Uterus (tissue), 4 donors: ENCODE measurements around the gene FANCC. TPM values are rescaled to one million over a fixed set of nuclear protein-coding genes. Genes with fewer than 3 reads are reported as not detected.

ENCODE experiments used
- DNase-seq, 2 donors: peaks; one replicate each; pipeline ENCODE4 v3.0.0-alpha.2; 2019 to 2020
- H3K27ac ChIP-seq, 2 donors: fragments of 200-600 bp; sonication (generic); 1 replicate in 1 of 2; 2 replicates in 1 of 2; pipeline ENCODE4 v1.5.1; 2016 to 2018
- H3K27me3 ChIP-seq, 2 donors: fragments of 200-600 bp; sonication (generic); one replicate each; pipeline ENCODE4 v1.5.1; 2018 to 2019; ENCODE audit warnings: control low read depth in 1 of 2
- H3K36me3 ChIP-seq, 2 donors: fragments of 200-600 bp; sonication (generic); one replicate each; pipeline ENCODE4 v1.5.1; 2019; ENCODE audit warnings: control low read depth in 1 of 2
- H3K4me1 ChIP-seq, 2 donors: fragments of 200-600 bp; sonication (generic); one replicate each; pipeline ENCODE4 v1.5.1; 2018 to 2019; ENCODE audit warnings: control low read depth in 1 of 2
- H3K4me3 ChIP-seq, 2 donors: fragments of 200-600 bp; sonication (generic); 1 replicate in 1 of 2; 2 replicates in 1 of 2; pipeline ENCODE4 v1.5.1; 2018 to 2019; ENCODE audit warnings: mild to moderate bottlenecking in 1 of 2
- H3K9me3 ChIP-seq, 2 donors: fragments of 200-600 bp; sonication (generic); one replicate each; pipeline ENCODE4 v1.5.1; 2019; ENCODE audit warnings: control low read depth in 1 of 2
- POLR2A ChIP-seq, 2 donors: fragments of 450-650 bp; IDR thresholded peaks; one replicate each; pipeline ENCODE4 v1.6.1; 2016; ENCODE audit warnings: antibody characterized with exemption in 2 of 2, mild to moderate bottlenecking in 1 of 2, moderate library complexity in 1 of 2
- intact Hi-C: fragments of 100-400 bp; cut with DNase I; formaldehyde crosslinking; loops from one replicate; pipeline ENCODE4 v1.15.1; 2023; ENCODE audit warnings: low total_unique reads
- total RNA-seq, 4 donors: library from RNA; depleted of rRNA in 3 of 4; stranded (reverse); fragments of >200 nt in 3 of 4; gene quantifications; one replicate each; pipeline versions ENCODE4 v1.1.0 to v1.2.4, GENCODE V29; 2014 to 2023
- TF ChIP-seq, protein P1 (sequence below), 4 experiments: fragments of 200-600 bp in 2 of 4; fragments of 450-650 bp in 2 of 4; sonication (generic) in 2 of 4; IDR thresholded peaks; one replicate each; pipeline ENCODE4 v1.5.1; 2016 to 2019; ENCODE audit warnings: antibody characterized with exemption in 4 of 4, mild to moderate bottlenecking in 2 of 4, moderate library complexity in 1 of 4
- donor health status: DM: yes; HTN: yes; CAD: no.

The FANCC gene
- total RNA-seq, 4 donors from 2014 or later: 4.1 to 21.4 (median 15.9) TPM

DNA sequence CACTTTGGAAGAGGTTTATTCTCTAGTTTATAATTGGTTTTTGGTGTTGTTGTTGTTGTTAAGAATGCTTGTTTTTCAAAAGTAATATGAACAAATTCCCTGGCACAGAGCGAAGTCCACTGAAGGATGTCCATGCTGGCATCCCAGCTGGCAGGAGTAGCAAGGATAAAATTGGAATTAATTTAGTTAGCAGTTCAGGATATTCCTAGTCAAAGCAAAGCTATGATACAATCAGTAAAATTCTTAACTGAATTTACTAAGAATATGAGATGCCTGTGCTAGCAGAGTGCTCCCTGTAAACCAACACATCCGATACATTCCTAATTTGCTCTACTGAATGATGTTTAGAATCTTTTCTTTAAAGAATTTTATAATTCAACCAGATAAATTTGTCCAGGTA, 161.4 kb downstream of the FANCC start:
- H3K9me3 ChIP-seq: no peaks in the 10 kb centered on the region
- no peak for TF ChIP-seq POLR2A (IDR thresholded peaks at IDR 0.05)
- TF ChIP-seq, protein P1, sequence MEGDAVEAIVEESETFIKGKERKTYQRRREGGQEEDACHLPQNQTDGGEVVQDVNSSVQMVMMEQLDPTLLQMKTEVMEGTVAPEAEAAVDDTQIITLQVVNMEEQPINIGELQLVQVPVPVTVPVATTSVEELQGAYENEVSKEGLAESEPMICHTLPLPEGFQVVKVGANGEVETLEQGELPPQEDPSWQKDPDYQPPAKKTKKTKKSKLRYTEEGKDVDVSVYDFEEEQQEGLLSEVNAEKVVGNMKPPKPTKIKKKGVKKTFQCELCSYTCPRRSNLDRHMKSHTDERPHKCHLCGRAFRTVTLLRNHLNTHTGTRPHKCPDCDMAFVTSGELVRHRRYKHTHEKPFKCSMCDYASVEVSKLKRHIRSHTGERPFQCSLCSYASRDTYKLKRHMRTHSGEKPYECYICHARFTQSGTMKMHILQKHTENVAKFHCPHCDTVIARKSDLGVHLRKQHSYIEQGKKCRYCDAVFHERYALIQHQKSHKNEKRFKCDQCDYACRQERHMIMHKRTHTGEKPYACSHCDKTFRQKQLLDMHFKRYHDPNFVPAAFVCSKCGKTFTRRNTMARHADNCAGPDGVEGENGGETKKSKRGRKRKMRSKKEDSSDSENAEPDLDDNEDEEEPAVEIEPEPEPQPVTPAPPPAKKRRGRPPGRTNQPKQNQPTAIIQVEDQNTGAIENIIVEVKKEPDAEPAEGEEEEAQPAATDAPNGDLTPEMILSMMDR (IDR thresholded peaks at IDR 0.05): no peak
- intact Hi-C loops: no loop called here
- no peak overlapping the region for H3K4me3 ChIP-seq
- no peak overlapping the region for H3K27ac ChIP-seq
- H3K36me3 ChIP-seq: no peaks in the 10 kb centered on the region
- H3K27me3 ChIP-seq: no peaks in the 10 kb centered on the region
- H3K4me1 ChIP-seq: peaks cover 0 to 3% of the 10 kb centered on the region in 2 donors
- no peak for DNase-seq

DNA sequence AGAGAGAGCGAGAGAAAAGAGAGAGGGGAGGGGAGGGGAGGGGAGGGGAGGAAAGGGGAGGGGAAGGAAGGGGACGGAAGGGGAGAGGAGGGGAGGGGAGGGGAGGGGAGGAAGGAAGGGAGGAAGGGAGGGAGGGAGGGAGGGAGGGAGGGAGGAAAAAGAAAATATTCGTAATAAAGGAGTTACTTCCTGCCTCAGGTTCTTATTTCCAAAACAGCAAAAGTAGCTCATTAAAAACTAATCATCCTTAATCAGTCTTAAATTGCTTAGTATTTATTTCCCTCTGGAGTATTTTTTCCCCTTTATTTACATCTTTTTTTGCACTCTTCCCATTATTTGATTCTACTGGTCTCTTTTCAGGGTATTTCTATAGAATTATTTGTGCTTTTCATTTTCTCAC, 162.3 kb downstream of the FANCC start:
- Histone ChIP-seq H3K27me3 (no peaks in the 10 kb centered on the region), H3K4me3 (no peak overlapping the region), H3K36me3 (no peaks in the 10 kb centered on the region), H3K27ac (no peak overlapping the region), H3K4me1 (peaks cover 0 to 3% of the 10 kb centered on the region in 2 donors), H3K9me3 (no peaks in the 10 kb centered on the region)
- DNase-seq: no peak
- intact Hi-C loops: no loop called here
- no peak for TF ChIP-seq POLR2A (IDR thresholded peaks at IDR 0.05)
- TF ChIP-seq, protein P1 (IDR thresholded peaks at IDR 0.05): no peak

DNA sequence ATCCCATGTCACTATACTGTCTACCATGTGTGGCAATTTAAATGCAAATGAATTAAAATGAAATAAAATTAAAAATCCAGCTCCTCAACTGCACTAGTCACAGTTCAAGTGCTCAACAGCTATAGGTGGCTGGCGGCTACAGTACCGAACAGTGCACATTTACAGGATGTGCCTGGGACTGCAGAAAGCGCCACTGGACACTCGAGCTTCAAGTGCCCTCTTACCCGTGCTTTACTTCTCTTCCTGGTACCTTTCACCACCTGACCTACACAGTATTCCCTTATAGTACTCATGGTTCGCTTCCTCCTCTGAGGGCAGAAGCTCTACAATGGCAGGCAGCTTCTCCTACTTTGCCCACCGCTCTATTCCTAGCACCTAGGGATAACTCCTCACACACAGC, 166.6 kb downstream of the FANCC start:
- intact Hi-C loops: no loop called here
- TF ChIP-seq, protein P1 (IDR thresholded peaks at IDR 0.05): no peak
- no peak for TF ChIP-seq POLR2A (IDR thresholded peaks at IDR 0.05)
- no peak for DNase-seq
- Histone ChIP-seq H3K9me3 (no peaks in the 10 kb centered on the region), H3K27me3 (no peaks in the 10 kb centered on the region), H3K36me3 (no peaks in the 10 kb centered on the region), H3K4me1 (no peaks in the 10 kb centered on the region), H3K4me3 (no peak overlapping the region), H3K27ac (no peak overlapping the region)

DNA sequence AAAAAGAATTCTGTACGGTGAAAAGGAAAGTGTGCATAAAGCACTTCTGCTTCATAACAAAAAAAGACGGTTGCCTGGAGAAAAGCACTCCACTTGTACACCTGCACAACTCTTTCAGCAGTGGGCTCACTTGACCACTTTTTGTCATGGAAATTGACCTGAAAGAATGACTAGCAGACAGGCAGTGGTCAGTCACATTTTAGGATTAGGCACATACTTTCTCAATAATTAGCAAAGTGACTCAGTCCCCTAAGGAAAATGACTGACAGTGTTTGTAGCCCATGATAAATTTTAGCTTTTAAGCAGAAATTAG, 169.3 kb downstream of the FANCC start:
- intact Hi-C loops: no loop called here
- TF ChIP-seq POLR2A (IDR thresholded peaks at IDR 0.05): no peak
- TF ChIP-seq, protein P1 (IDR thresholded peaks at IDR 0.05): no peak
- Histone ChIP-seq H3K27me3 (no peaks in the 10 kb centered on the region), H3K4me3 (no peak overlapping the region), H3K36me3 (no peaks in the 10 kb centered on the region), H3K9me3 (no peaks in the 10 kb centered on the region), H3K27ac (no peak overlapping the region), H3K4me1 (no peaks in the 10 kb centered on the region)
- no peak for DNase-seq

DNA sequence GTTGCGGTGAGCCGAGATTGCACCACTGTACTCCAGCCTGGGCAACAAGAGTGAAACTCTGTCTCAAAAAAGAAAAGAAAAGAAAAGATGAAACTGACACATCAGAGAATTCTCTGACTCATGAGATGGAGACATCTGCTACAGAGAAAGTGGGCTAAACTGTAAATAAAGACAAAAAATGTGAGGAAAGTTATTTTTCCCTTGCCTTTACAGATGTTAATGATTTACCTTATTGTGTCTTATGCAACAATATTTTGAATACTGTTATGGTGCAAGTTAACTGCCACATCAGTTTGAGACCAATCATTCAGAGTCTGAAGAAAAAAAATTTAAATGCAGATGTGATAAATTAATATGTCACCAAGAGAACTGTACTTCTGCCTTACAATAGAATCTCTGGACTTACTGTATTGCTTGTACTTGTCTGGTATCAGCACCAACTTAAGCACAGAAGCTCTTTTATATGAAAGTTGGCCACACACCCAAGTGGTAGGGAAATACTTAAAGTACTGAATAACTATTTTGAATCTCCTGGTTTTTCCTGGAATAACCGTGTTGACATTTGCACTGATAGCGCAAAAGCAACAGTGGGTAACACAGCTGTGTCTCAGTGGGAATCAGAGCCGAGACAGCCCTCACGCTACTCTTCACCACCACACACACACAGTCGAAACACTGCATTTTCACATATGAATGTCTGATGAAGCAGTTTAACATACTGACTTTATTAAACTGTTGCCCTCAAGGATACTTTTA, 169.9 kb downstream of the FANCC start:
- DNase-seq: no peak
- TF ChIP-seq, protein P1 (IDR thresholded peaks at IDR 0.05): no peak
- no peak for TF ChIP-seq POLR2A (IDR thresholded peaks at IDR 0.05)
- H3K4me3 ChIP-seq: no peak overlapping the region
- H3K9me3 ChIP-seq: no peaks in the 10 kb centered on the region
- H3K36me3 ChIP-seq: no peaks in the 10 kb centered on the region
- H3K27ac ChIP-seq: no peak overlapping the region
- intact Hi-C loops: no loop called here
- no peaks in the 10 kb centered on the region for H3K27me3 ChIP-seq
- H3K4me1 ChIP-seq: no peaks in the 10 kb centered on the region
